HG03354 (cell line): ENCODE data around the gene RPS6KL1.

Experiments used
- ATAC-seq: cut with Tn5 transposase; IDR thresholded peaks from one replicate; pipeline ENCODE4 v1.9.1; 2021; ENCODE audit warnings: mild to moderate bottlenecking; ENCODE audit not compliant: unreplicated experiment, poor library complexity, severe bottlenecking

The RPS6KL1 gene

DNA sequence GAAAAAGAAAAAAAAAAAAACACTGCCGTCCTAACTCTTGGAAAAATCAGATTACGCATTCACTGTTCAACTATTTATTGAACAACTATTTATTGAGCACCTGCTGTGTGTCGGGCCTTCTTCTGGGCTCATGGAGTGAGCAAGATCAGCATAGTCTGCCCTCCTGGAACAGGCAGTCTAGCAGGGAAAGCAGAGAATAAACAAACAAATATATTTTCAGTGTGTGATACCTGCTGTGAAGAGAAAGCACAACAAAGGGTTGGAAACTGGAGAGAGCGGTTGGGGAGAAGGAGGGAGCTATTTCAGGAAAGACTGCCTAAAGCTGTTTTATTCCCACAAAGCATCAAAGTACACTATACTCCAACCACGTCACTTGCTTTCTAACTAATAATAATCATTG is 57.9 kb downstream of the RPS6KL1 start:
- no peak for ATAC-seq

DNA sequence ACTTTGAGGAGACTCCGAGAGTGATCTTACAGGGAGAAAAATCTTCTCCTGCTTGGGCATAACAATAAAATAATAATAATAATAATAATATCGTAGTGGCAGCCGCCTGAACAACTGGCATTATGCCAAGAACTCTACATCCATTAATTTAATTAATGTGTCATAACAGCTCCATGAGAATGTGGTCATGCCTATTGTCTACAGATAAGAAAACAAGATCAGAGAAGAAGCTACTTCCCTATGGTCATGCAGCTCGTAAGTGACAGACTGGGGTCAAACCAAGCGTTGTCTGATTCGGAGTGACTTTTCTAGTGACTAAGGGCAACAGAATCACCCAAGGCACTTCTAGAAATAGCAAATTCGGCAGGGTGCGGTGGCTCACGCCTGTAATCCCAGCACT is 58.9 kb downstream of the RPS6KL1 start:
- ATAC-seq = no peak

DNA sequence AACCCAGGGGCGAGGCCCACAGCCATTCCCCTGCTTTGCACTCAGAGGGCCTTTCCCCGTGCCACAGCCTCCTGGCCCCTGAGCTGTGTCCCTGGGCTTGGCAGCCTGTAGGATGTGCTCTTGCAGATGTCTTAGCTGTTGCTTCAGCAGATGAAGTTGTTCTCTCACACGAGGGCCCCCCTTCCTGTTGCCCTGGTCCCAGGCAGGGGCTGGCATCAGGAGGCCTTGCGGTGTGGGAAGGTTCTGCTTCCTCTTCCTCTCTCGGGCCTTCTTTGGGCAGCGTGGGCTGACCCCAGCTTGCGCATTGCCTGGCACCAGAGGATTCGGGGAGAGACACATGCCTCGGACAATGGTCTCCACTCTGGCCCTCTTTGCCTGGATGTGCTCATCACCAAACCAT is 59.8 kb downstream of the RPS6KL1 start:
- no peak for ATAC-seq

DNA sequence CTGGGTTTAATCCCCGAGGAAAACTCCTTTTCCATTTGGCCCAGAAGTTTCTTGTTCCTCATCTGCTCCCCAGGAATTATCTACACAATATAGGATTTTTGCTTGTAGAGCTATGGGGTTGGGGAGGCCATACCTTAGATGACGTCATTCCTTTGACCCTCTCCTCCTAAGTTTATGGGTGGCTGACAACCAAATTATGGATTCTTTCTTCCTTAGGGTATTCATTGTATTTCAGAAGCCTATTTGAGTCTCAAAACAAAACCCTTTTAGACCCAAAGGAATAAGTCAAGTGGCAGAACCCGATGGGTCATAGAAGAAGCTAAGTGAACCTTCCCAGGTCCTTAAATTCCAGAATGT is 61.3 kb downstream of the RPS6KL1 start:
- ATAC-seq = no peak

DNA sequence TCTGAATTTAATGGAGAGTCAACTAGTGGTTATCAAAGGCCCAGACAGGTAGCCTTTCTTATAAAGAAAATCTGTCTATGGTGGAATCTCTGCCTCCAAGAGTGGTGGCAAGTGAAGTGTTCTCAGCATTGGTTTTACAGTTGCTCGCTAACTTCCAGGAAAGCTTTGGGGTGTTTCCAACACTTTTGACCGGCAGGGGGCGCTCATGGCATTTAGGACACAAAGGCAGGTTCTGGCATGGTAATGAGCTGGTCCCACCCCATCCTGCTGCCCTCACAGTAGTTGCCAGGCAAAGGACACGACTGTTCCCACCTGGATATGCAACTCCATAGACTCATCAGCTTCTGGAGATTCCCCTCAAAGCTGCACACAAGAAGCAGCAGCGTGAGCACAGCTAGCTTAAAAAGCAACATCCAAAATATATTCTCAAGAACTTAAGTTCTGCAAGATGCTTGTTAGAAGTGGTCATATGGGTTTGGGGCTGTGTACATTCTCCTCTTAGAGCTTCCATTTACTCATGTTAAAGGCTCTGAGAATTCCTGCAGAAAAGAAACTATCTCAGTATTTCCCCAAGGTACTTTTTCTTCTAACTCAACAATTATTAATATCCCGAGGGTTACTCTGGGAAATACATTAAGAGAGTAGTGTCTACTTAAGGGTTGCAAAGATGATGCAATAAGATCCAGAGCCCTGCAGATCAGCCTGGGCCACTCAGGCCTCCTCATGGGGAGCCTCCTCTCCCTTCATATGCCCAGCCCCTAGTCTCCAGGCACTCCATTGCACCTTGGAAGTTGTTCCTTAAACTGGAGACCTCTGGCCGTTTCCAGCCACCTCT is 61.9 kb downstream of the RPS6KL1 start:
- ATAC-seq = no peak

DNA sequence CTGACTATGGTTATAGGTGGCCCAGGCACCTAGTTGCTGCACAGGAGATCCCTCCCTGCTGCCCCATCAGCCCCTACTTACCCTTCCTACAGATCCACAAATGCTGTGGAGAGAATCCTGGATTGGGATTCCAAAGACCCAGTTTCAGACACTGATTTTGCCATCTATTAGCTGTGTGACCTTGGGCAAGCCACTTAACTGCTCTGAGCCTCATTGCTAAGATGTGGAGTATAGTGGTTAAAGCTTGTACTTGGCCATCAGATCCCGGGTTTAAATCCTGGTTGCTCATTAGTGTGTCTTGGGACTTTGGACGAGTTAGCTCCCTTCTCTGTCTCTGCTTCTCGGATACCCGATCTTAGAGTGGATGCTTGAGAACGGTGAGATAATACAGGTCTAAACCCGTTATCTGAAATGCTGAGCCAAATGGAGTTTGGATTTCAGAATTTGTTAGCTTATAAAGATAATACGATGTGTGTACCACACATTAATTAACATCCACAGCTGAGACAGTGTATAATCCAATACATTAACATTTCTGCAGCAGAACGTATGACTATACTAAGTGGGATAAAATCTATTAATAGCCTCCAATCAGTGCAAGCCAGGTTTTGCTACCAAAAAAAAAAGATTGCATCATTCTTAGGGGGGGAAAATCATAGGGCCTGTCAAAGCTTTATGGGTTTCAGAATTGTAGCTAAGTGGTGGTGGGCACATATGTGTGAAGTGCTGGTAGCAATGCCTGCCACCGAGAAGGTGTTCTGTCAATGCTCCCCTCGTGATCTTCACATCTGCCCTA is 63.1 kb downstream of the RPS6KL1 start:
- ATAC-seq = no peak

DNA sequence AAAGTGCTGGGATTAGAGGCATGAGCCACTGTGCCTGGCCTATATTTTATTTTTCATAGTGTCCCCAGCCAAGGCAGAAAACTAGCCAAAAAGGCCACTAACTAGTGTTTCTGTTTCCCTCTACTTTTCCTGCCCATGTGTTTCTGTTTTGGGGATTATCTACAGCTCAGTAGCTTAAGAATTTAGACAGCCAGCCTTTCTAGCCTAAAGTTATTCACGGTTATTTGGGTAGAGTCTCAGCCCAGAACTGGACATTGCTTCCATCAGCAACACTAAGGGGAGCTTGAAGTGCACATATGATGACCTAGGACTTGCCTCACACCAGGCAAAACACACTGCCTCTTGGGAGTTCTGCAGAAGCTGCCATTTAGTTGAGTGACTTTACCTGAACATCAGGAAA is 65.0 kb downstream of the RPS6KL1 start:
- ATAC-seq = no peak

DNA sequence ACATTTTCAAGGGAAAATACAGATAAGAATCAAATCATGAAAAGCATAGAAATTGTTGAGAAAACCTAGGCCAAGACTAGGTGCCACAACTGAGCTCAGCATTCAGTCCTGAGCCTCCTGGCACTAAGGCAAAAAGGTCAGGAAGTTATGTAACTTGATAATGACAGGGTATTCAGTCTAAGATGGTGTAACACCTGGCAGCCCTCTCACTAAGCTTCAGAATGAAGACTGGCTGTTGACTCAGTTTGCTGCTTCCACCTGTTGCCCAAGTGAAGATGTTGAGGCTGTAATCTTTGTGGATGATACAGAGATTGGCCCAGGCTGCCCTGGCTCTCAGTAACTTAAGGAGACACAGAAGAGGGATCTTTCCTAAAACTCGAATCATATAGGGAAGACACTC is 66.7 kb downstream of the RPS6KL1 start:
- no peak for ATAC-seq

DNA sequence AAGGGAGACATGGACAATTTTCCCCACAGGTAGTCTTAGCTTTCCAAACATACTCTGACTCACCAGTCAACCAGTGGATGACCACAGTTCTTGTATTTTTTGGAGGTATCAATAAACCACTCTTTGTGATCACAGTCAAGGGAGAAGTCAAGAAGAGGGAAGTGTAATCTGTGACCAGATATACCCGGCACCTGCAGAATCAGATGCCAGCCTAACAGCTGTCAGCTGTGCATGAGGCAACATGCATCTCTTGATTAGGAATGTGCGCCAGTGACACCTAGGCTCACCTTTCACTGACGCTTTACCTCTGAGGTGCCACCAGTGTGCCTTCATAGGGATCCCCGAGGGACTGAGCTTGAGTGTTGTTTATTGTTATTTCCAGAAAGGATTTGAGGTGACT is 67.1 kb downstream of the RPS6KL1 start:
- no peak for ATAC-seq

DNA sequence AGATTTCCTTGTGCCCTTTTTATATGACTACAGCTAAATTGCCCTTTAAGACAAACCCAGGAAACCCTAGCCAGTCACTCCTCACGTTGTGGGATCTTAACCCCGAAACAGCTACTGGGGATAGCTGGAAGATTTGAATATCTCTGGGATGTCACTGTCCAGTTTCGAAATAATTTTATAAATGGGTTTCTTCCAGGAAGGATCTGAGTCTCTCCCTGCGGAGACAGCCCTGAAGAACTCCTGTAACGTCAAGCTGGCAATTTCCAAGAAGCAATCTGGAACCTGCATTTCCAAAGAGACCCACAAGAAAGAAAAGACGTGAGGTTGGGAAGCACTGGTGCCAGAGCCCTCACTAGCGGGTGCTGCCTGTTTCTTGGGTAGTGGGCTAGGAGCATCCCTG is 68.0 kb downstream of the RPS6KL1 start:
- no peak for ATAC-seq
